Neural cell (in vitro differentiated cells): Measurements from ENCODE around the gene RUNX1. TPM values are rescaled to one million over a fixed set of nuclear protein-coding genes. Genes with fewer than 3 reads are reported as not detected.

Experiments
- H2AFZ ChIP-seq: fragments of 200-600, 300-800 bp; sonication (generic), shearing (Covaris generic); 2 replicates; pipeline ENCODE4 v1.6.0; 2014; ENCODE audit warnings: low read depth, mild to moderate bottlenecking, antibody characterized with exemption, low read length, moderate library complexity
- H3F3A ChIP-seq: fragments of 200-600 bp; shearing (Covaris generic); 2 replicates; pipeline ENCODE4 v1.6.1; 2016; ENCODE audit warnings: mild to moderate bottlenecking, moderate library complexity, mixed read lengths, antibody characterized with exemption, low read length; ENCODE audit not compliant: insufficient read depth, poor library complexity, severe bottlenecking
- H3K27ac ChIP-seq: fragments of 200-600, 300-800 bp; sonication (generic), shearing (Covaris generic); 2 replicates; pipeline ENCODE4 v1.5.1; 2014; ENCODE audit warnings: mild to moderate bottlenecking, low read length, moderate library complexity
- H3K27me3 ChIP-seq: fragments of 300-800, 200-600 bp; sonication (generic), shearing (Covaris generic); 2 replicates; pipeline ENCODE4 v1.6.0; 2014; ENCODE audit warnings: mild to moderate bottlenecking, low read depth, low read length, moderate library complexity; ENCODE audit not compliant: insufficient read depth
- H3K36me3 ChIP-seq: fragments of 300-800, 200-600 bp; sonication (generic), shearing (Covaris generic); 2 replicates; pipeline ENCODE4 v1.5.1; 2014; ENCODE audit warnings: mild to moderate bottlenecking, antibody characterized with exemption, low read length, moderate library complexity; ENCODE audit not compliant: insufficient read depth
- H3K4me2 ChIP-seq: fragments of 300-800, 200-600 bp; sonication (generic), shearing (Covaris generic); 2 replicates; pipeline ENCODE4 v1.6.0; 2014; ENCODE audit warnings: mild to moderate bottlenecking, low read length
- H3K4me3 ChIP-seq: fragments of 300-800, 200-600 bp; sonication (generic), shearing (Covaris generic); 2 replicates; pipeline ENCODE4 v1.5.1; 2014; ENCODE audit warnings: mild to moderate bottlenecking, low read length, moderate library complexity
- H3K79me2 ChIP-seq: fragments of 200-600 bp; shearing (Covaris generic); replicated peaks from 2 replicates; pipeline ENCODE4 v1.6.0; 2014; ENCODE audit warnings: mild to moderate bottlenecking, low read length, moderate library complexity; ENCODE audit not compliant: insufficient read depth
- H3K9ac ChIP-seq: fragments of 300-800, 200-600 bp; sonication (generic), shearing (Covaris generic); 2 replicates; pipeline ENCODE4 v1.6.1; 2016; ENCODE audit warnings: mild to moderate bottlenecking, low read length, mixed read lengths
- H3K9me2 ChIP-seq: fragments of 200-600 bp; shearing (Covaris generic); 2 replicates; pipeline ENCODE4 v1.6.1; 2016; ENCODE audit warnings: mild to moderate bottlenecking, low read length, mixed read lengths; ENCODE audit not compliant: insufficient read depth
- H3K9me3 ChIP-seq: fragments of 200-600, 300-800 bp; sonication (generic), shearing (Covaris generic); 2 replicates; pipeline ENCODE4 v1.6.1; 2016; ENCODE audit warnings: mild to moderate bottlenecking, mixed run types, low read length, moderate library complexity, mixed read lengths
- H4K20me1 ChIP-seq: fragments of 200-600 bp; shearing (Covaris generic); 2 replicates; pipeline ENCODE4 v1.6.1; 2016; ENCODE audit warnings: mild to moderate bottlenecking, mixed run types; ENCODE audit not compliant: insufficient read depth
- CTCF ChIP-seq: fragments of 450-650 bp; IDR thresholded peaks from 2 replicates; pipeline ENCODE4 v1.5.1; 2014; ENCODE audit warnings: antibody characterized with exemption, mild to moderate bottlenecking, moderate library complexity; ENCODE audit not compliant: poor library complexity, severe bottlenecking
- EP300 ChIP-seq: fragments of 450-650 bp; conservative IDR thresholded peaks from 2 replicates; pipeline ENCODE4 v1.6.1; 2014; ENCODE audit warnings: antibody characterized with exemption, mild to moderate bottlenecking, moderate library complexity; ENCODE audit not compliant: poor library complexity, severe bottlenecking
- EZH2 ChIP-seq: fragments of 200-600, 300-800 bp; shearing (Covaris generic), sonication (generic); IDR thresholded peaks from 2 replicates; pipeline ENCODE4 v1.6.1; 2014; ENCODE audit warnings: antibody characterized with exemption, low read length, borderline replicate concordance, mild to moderate bottlenecking; ENCODE audit not compliant: insufficient read depth, poor library complexity, severe bottlenecking
- MXI1 ChIP-seq: fragments of 450-650 bp; conservative IDR thresholded peaks from 2 replicates; pipeline ENCODE4 v1.6.1; 2014; ENCODE audit warnings: antibody characterized with exemption, mild to moderate bottlenecking; ENCODE audit not compliant: poor library complexity, severe bottlenecking
- POLR2AphosphoS5 ChIP-seq: IDR thresholded peaks from 2 replicates; pipeline ENCODE4 v1.6.1; 2012
- RAD21 ChIP-seq: fragments of 450-650 bp; conservative IDR thresholded peaks from 2 replicates; pipeline ENCODE4 v1.6.1; 2014; ENCODE audit warnings: antibody characterized with exemption, mild to moderate bottlenecking, moderate library complexity
- REST ChIP-seq: IDR thresholded peaks from 2 replicates; pipeline ENCODE4 v1.6.1; 2012; ENCODE audit warnings: borderline replicate concordance
- SMC3 ChIP-seq: fragments of 450-650 bp; conservative IDR thresholded peaks from 2 replicates; pipeline ENCODE4 v1.6.1; 2014; ENCODE audit warnings: antibody characterized with exemption, mild to moderate bottlenecking, moderate library complexity; ENCODE audit not compliant: poor library complexity
- TAF1 ChIP-seq: IDR thresholded peaks from 2 replicates; pipeline ENCODE4 v1.6.1; 2012; ENCODE audit warnings: low read depth
- polyA plus RNA-seq: library from polyadenylated mRNA; depleted of rRNA; stranded (reverse); fragments of >200 nt; gene quantifications from 2 replicates; pipeline ENCODE4 v1.2.3, GENCODE V29; 2014

Gene RUNX1
- polyA plus RNA-seq, 1 donor from 2014 or later: not detected

- Histone ChIP-seq H3K9me3 (no peaks in the 10 kb centered on the region), H3K9ac (no peak overlapping the region), H3K4me2 (no peak overlapping the region), H4K20me1 (no peaks in the 10 kb centered on the region), H3F3A (no peaks in the 10 kb centered on the region), H3K79me2 (no peaks in the 10 kb centered on the region), H3K36me3 (no peaks in the 10 kb centered on the region), H3K27ac (no peak overlapping the region), H3K4me3 (no peak overlapping the region), H2AFZ (no peak overlapping the region), H3K27me3 (no peaks in the 10 kb centered on the region), H3K9me2 (no peaks in the 10 kb centered on the region)
- TF ChIP-seq REST (no peak), EP300 (no peak), MXI1 (no peak), EZH2 (no peak), CTCF (no peak), TAF1 (no peak), SMC3 (no peak), POLR2AphosphoS5 (no peak), RAD21 (no peak)
These were observed 79.5 kb downstream of the RUNX1 start for GRCh38 chr21:34969423-34970166.

GRCh38 chr21:34968414-34969333, 80.4 kb downstream of the RUNX1 start:
- no peak overlapping the region for H3K9ac ChIP-seq
- no peak overlapping the region for H3K4me2 ChIP-seq
- H3K9me2 ChIP-seq: no peaks in the 10 kb centered on the region
- H3F3A ChIP-seq: no peaks in the 10 kb centered on the region
- H3K27me3 ChIP-seq: no peaks in the 10 kb centered on the region
- H3K36me3 ChIP-seq: no peaks in the 10 kb centered on the region
- H3K9me3 ChIP-seq: no peaks in the 10 kb centered on the region
- H2AFZ ChIP-seq: no peak overlapping the region
- H3K4me3 ChIP-seq: no peak overlapping the region
- H3K79me2 ChIP-seq: no peaks in the 10 kb centered on the region
- no peaks in the 10 kb centered on the region for H4K20me1 ChIP-seq
- TF ChIP-seq EP300: no peak
- TF ChIP-seq SMC3: no peak
- no peak for TF ChIP-seq RAD21
- H3K27ac ChIP-seq: no peak overlapping the region
